ENCODE data around the gene ALAS2.
"Not testable (repeated sequence)": the region's sequence is repeated elsewhere in the genome, so short reads cannot be mapped to it uniquely, and the experiment has no call there.

ALAS2 gene

GRCh38 chrX:55030271-55031205, at the start of gene ALAS2:
TSS of gene ALAS2 (minus strand) at chrX:55030977. CDS start at chrX:55026000, 4,977 bp downstream.
- DNase-seq, result no peak

GRCh38 chrX:55074851-55075467, 44.2 kb upstream of the ALAS2 start, which contains the start of gene PAGE2B:
TSS of gene PAGE2B (plus strand) at chrX:55075030. CDS start at chrX:55076042, 1,012 bp downstream.
- DNase-seq, result no peak

- no peak for DNase-seq
Observed at GRCh38 chrX:55072286-55072685, 41.5 kb upstream of the ALAS2 start.

GRCh38 chrX:55067180-55067579, 36.4 kb upstream of the ALAS2 start:
- DNase-seq, result not testable (repeated sequence)

- peak; percentile 52 for DNase-seq
Observed at GRCh38 chrX:55057675-55058249, 27.0 kb upstream of the ALAS2 start.

- peak; percentile 20 for DNase-seq
Observed at GRCh38 chrX:55056820-55057674, 26.3 kb upstream of the ALAS2 start.

- not testable (repeated sequence) for DNase-seq
Observed at GRCh38 chrX:55050599-55050998, 19.8 kb upstream of the ALAS2 start.

- DNase-seq, result no peak
Observed at GRCh38 chrX:55041514-55041913, 10.7 kb upstream of the ALAS2 start.

GRCh38 chrX:55039471-55039870, 8.7 kb upstream of the ALAS2 start:
- no peak for DNase-seq

GRCh38 chrX:55033429-55033828, 2.7 kb upstream of the ALAS2 start:
- no peak for DNase-seq

- no peak for DNase-seq
Observed at GRCh38 chrX:55029291-55029690, 1.5 kb downstream of the ALAS2 start.

GRCh38 chrX:55028611-55029010, 2.2 kb downstream of the ALAS2 start:
- DNase-seq, result no peak

- no peak for DNase-seq
Observed at GRCh38 chrX:55028040-55028439, 2.7 kb downstream of the ALAS2 start.

GRCh38 chrX:55026840-55027239, 3.9 kb downstream of the ALAS2 start:
- DNase-seq, result no peak

- DNase-seq, result no peak
Observed at GRCh38 chrX:55026143-55026542, 4.6 kb downstream of the ALAS2 start.

GRCh38 chrX:55014897-55015299, 15.9 kb downstream of the ALAS2 start:
- DNase-seq, result no peak

GRCh38 chrX:55011294-55011693, 19.5 kb downstream of the ALAS2 start:
- DNase-seq, result no peak

GRCh38 chrX:55008571-55009358, 22.0 kb downstream of the ALAS2 start:
- DNase-seq, result no peak

GRCh38 chrX:55007656-55008055, 23.1 kb downstream of the ALAS2 start:
- no peak for DNase-seq

- DNase-seq, result no peak
Observed at GRCh38 chrX:55006827-55007621, 23.8 kb downstream of the ALAS2 start.

GRCh38 chrX:55005256-55005655, 25.5 kb downstream of the ALAS2 start:
- DNase-seq, result no peak

All from activated CD4-positive, alpha-beta T cell treated with anti-CD3 and anti-CD28 coated beads, Interleukin-10, Interleukin-2, amounts not matched to agents 100 ng/mL and 50 ng/mL, durations not matched to agents 16 hours and 8 hours (primary cell).